Epidermal melanocyte (primary cell): Measurements from ENCODE around the gene COBL.
A peak's percentile ranks its signal among the peaks of the same experiment; 100 is the strongest.

Experiments
- DNase-seq: peaks from one replicate; pipeline ENCODE4 v3.0.0; 2011; ENCODE audit warnings: low spot score; ENCODE audit not compliant: insufficient read length

COBL gene

DNA sequence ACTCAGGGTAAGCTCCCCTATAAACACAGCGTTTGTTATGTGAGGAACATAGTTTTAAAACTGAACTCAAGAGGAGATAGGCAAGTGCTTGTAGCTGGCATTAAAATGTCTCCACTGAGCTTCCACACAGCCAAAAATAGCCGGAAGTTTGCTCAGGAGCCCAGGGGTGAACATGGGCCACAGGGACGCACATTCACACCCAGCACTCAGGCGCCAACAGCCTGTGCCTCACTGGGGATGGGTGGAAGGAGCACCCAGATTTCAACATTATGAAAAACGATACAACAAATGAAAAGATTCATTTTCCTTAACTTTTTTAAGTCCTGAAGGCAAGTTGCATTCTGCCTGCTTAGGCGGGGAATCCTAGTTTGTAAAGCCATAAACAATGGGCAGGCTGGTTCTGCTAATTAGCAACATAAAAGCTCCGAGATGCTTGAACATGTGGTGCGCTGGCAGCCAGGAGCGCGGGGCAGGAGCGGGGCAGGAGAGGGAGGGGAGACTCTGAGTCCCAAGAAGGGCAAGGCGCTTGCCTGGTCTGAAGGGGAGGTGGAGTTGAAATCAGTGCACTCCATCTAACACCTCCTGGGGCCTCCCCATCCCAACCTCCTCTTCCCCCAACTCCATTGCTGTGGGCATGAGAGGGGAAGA lies 235.9 kb downstream of the COBL start:
- DNase-seq: no peak

DNA sequence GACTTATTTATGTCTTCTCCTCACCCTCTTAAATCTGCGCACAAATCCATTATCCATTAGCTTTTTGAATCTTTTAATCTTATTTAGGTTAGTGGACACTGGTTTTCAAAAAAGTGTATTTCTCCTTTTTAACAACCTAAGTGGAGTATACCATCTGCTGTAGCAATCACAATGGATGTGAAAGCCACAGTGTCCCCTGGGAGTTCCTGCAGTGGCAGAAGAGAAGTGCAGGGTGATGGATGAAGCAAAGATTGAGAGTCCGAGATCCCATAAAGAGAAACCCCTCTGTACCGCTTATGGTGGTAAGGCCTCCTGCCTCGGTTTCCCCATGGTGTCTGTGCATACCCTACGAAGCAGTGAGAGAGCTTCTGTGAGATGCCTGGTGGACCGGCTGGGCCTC lies 236.4 kb downstream of the COBL start:
- no peak for DNase-seq

DNA sequence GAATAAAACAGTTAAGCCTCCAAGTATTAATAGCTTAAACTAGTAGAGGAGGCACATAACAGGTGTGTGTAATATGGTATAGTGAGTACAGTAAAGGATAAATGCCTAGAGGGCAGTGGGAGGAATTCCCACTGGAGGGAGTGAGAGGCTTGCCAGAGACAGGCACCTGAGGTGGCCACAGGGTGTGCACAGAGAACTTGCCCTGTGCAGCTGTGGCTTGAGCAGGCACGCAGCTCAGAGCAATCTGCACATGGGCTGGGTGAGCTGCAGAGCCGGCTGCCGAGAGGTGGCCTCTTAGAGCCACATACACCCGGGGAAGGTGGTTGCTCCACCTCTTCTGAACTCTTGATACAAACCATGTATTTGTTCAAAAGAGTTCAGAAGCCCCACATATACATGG lies 237.1 kb downstream of the COBL start:
- DNase-seq: no peak

DNA sequence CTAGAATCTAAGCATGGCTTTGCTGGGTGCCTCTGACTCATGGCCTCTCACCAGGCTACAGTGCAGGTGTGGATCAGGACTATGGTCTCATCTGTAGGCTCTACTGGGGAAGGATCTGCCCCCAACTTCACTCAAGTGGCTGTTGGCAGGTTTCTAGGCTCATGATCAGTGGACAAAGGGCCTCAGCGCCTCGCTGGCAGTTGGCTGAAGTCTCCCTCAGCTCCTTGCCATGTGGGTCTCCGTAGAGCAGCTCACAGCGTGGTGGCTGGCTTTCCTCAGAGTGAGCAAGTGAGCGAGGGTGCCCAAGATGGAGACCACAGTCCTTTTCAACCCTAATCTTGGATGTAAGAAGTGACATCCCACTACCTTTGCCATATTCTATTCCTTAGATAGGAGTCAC lies 238.0 kb downstream of the COBL start:
- DNase-seq: no peak

DNA sequence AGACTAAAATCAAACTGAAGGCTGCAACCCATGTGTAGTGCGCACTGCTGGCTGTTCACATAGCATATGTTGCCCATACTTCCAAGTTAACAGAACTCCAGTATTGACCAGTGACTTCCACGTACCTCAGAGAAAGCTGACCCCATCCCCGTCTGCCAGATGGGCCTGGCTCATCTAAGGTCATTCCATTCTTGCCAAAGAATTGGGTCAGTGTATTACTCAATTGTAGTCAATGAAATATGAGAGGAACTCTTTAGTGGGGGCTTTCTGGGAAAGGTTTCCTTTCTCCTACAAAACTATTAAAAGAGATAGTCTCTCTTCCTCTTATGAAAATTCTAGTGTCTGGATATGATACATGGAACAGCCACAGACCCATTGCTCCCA lies 238.6 kb downstream of the COBL start:
- no peak for DNase-seq

DNA sequence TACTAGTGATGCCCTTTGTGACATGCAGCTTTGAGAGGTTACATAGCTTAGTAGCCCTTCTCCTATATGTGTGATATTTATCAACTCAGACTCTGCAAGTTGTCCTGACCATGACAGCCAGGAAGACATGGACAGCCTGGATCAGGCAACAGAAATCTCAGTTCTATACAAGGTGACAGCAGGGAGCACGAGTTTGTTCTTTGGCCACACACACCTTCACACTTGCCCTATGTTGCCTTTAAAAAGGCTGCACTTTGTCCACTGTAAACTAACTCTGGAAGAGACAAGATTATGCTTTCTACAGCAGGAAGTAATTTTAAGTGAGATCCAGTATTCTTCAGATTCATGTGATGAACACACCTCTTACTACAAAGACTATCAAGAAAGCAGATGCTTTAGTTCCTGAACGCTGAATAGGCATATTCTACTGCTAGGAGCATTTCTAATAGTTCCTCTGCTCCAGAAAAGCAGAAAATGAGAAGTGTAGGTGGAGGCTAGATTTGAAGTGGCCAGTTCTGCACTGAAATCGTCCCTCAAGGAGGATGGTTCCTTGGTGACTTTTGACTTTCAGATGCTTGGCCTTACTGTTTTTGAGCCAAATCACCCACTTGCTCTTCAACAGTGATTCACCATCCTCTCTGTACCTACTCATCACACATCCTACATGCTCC lies 239.2 kb downstream of the COBL start:
- no peak for DNase-seq

DNA sequence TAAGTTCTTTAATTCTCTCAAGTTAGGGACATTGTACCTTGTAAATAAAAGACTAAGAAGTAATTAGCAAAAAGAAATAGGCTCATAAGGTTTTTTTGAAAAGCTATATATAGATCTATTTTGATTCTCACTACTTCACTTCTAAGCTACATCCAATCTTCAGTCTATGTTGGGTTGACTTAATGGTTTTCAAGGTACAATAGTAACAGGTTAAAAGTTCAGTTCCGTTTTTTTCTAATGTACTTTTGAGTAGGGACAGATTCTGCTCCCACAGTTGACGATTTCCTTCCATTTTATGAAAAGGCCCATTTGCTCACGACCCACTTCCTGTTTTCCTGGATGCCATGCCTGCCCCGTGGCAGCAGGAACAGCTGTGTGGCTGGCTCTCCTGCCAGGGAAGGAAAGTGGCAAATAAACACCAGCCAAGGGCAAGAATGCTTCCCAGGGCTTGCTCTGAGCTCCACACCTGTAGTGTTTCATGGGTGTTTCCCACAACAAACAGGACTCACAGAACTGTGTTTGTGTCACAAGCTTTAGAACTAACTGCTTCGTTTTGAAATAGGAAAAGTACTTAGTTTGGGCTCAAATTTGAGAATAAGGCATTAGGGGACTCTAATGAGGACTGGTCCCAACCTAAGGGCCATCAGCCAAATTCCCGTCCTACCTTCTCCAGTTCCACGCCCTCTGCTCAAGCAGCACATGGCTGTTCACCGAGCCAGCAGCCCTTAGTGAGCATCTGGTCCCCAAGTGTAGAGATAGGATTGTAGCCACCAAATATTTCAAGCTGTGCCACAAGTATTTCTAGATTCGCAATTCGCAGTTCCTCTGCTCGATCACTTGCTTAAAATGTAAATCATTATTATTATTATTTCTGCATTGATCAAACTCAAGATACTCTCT lies 240.7 kb downstream of the COBL start:
- DNase-seq: no peak

DNA sequence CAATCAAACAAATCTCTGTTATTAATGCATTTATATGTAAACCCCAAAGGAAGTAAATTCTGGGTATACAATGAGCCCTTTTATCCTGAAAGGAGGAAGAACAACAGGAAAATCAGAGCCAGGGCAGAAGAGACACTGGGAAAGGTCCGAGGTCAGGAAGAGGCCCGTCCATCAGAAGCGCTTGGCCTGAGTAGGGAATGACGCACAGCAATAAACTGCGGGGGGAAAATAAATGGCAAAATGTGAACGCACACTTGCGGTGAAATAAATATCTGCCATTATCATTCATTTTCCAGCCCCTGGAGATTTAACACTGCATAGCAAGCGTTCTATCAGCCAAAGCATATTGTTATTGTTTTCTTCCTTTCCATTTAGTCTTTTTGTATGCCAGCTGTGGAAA lies 243.4 kb downstream of the COBL start:
- no peak for DNase-seq

DNA sequence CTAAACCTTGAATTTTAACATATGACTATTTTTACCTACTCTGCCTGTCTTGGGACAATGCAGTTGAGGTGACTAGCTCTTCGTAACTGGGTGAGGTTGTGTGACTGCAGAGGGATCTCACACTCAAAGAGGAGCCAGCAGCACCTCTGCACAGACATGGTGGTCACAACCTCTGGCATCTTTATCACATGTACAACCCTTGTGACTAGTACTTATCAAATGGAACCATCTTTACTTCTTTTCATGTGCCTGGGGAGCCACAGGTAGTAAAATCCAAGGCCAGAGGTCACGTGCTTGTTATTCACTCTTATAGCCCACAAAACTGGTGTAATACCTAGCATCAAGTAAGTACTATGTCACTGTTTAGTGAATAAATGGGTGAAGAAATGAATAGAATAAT lies 244.3 kb downstream of the COBL start:
- no peak for DNase-seq

DNA sequence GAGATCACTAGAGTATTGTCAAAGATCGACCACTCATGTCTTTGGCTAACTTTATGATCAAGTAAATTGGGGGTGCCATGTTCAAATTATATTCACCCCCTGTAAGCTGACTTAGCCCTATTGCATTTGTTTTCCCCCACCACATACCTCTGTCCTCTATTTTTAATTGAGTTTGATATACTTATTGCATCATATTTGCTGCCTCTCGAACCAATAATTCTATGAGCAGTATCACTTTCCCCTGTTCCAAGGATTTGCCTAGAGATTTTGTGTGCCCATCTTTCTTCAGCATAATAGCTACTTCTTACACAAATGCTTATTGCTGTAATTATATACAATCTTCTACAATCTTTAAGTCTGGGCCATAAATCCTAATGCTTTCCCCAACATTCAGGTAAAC lies 245.2 kb downstream of the COBL start:
- DNase-seq: no peak

DNA sequence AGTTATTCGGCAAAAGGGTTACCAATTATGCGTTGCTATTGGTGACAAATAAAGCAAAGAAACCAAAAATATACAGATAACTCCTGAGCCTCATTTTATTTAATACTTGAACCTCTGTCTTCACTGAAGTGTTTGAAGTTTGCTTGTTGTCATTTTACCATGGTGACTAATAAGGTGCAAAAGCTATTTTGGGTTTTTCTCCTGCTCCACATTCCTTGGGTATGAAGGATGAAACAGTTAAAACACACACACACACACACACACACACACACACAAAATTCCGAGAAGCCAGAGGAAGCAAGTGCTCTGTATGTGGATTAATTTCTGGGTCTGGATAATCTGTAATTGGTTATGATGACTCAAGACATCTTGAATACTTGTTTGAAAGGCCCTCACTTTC lies 246.5 kb downstream of the COBL start:
- DNase-seq: no peak

DNA sequence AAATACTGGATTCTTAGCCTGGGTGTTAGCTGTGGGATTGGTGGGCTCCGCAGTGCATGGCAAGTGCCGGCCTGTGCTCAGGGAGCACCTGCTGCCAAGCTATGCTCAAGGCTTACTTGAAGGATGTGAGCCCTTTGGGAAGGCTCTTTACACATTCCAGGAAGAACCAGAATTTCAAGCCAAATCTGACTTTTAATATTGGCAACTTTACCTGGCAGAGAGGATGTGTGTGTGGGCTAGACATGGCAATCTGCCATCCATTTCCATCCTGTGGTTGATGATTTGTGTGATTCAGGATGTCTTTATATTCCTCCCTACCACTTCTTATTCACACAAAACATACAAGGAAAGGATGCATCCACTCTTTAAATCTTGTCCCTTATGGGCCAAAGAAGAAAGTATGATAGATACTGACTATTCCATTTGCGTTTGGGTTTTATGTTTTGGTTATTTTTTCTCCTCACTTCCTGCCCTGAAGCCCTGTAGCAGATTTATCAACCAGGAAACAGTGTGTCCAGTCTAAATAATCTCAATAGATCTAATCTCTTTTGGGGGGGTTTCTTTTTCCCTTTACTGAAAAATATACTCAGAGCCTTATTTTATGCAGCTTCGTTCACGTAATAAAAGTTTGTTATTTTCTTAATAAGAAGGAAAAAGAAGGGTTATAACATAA lies 247.1 kb downstream of the COBL start:
- DNase-seq: no peak

DNA sequence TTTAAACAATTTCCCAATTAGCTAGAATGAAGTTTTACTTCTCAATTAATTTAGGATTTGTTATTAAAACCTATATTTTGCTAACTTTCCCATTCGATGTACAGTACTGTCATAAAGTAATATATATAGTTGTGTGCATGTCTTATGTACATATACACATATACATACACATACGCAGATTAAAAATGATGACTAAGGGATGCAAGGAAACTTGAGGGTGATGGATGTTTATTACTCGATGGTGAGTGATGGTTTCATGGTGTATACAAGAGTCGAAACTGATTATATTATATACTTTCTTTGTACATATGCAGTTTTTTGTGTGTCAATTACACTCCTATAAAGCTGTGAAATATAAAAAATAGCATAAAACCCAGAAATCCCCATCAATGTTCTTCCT lies 248.2 kb downstream of the COBL start:
- no peak for DNase-seq

DNA sequence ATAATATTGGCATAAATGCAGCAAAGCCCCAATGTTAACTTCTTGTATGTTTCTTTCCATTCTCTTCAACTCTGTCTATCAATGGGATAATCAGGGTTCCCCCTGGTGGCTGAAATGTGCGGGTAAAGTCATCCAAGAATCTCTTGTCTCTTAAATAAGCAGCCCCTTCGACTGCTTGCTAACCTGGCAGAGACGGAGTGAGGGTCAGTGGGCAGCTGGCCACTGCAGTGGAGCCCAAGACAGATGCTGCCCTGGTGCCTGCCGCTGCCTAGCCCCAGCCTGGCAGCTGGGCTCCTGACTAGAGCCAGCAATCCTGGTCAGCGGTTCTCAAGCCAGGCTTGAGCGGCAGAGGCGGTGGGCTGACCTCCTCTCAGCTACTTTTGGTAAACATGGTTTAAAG lies 248.9 kb downstream of the COBL start:
- peak; percentile 48 for DNase-seq

DNA sequence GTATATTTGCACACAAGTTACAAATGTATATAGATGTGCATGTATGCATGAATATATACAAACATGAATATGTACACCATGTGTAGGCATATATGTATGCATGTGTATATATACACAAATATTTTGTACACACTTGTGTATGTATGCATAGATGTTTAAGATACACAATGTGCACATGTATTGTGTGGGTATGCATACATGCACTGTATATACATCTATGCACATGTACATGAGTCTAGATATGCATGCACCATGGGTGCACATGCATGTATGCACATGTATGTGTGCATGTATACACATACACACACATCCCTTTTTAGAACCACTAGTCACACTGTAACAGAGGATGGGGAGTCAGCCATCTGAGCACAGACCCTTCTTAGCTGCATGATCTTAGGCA lies 249.4 kb downstream of the COBL start:
- no peak for DNase-seq

DNA sequence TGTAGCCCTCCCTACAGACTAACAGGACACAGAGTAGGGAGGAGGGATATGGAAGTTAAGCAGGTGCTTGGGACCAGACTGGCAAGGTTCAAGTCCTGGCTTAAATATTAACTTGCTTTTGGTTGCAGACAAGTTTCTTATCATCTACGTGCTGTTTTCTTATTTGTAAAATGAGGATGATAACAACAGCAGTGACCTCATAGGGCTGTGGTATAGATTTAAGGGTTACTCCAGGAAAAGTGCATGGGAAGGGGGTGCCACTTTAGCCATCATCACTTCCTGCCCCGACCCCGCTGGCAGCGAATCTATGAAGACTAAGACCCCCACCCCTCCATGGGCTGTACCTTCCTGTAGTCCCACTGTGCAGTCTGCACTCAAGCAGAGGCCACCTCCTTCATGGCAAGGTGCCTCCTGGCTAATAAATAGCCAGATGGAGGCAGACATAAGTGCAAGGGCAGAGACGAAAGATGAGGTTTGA lies 250.2 kb downstream of the COBL start:
- no peak for DNase-seq

DNA sequence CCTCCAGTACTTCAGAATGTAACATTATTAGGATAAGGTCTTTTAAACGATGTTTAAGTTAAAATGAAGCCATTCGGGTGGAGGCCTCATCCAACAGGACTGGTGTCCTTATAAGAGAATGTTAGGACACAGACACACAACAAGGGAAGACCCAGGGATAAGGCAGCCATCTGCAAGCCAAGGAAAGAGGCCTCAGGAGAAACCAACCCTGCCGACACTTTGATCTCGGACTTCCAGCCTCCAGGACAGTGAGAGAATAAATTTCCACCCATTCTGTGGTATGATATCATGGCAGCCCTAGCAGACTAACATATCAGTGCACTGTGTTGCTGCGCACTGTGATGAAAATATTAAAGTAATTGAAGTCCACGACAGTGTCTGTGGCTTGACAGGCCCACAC lies 250.8 kb downstream of the COBL start:
- no peak for DNase-seq

DNA sequence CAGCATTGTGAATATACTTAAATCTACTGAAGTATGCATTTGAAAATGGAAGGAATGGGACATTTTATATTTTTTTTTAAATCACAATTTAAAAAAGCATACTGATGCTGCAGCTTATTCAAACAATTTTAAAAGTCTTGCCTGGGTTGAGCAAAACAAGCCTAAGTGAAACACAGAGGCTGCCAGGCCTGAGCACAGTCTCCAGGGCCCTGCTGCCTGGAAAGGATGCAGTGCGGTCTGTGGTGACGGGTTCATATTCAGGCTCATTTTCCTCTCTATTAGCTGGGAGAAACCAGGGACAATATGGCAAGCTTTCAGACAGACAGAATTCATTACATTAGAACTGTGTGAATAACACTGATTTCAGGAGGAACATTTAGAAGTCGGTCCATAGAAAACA lies 251.9 kb downstream of the COBL start:
- DNase-seq: no peak

DNA sequence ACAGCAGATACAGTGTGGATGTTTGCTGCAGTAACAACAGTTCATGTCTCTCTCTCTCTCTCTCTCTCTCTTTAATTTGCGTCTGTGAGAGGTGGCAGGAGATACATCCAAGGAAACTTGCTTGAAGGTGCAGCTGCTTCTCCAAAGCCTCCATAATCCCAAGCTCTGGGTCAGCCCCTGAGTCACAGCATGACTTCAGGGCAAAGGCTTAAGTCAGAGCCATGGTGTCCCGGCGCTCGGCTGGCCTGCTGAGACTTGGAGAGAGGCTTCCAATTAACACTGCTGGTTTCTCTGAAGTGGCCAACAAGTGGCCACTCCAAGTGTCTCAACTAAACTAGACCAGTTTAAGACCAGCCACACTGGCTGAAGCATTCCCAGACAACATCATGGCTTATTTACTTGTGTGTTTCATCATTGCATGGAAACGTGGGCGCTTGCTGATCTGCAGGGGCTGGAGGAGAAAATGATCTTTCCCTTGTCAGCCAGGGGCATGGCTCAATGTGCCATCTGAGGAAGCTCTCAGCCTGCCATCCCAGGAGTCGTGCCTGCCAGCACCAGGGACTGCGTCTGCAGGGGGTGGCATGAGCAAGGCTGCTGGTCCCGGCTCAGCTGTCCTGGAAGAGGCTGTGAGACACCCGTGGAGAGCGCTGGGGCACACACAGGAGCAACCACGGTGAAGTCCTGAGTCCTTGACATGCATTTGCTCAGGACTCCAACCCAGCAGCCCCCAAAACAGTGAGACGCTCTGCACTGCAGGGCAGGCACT lies 254.2 kb downstream of the COBL start:
- no peak for DNase-seq

DNA sequence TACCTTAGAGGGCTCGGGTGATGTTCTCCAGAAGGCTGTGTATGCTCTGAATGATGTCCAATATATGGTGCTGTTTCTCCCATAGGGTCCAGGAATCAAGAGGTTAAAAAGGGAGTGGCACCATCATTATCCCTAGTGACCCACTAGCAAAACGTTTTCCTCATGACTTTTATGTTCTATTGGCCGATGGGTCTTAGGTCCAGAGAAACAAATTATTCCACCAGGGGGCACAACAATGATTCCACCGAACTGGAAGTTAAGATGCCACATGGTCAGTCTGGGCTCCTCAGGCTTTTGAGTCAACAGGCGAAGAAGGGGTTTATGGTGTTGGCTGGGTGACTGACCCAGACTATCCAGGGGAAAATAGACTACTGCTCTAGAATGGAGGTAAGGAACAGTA lies 256.1 kb downstream of the COBL start:
- DNase-seq: no peak

DNA sequence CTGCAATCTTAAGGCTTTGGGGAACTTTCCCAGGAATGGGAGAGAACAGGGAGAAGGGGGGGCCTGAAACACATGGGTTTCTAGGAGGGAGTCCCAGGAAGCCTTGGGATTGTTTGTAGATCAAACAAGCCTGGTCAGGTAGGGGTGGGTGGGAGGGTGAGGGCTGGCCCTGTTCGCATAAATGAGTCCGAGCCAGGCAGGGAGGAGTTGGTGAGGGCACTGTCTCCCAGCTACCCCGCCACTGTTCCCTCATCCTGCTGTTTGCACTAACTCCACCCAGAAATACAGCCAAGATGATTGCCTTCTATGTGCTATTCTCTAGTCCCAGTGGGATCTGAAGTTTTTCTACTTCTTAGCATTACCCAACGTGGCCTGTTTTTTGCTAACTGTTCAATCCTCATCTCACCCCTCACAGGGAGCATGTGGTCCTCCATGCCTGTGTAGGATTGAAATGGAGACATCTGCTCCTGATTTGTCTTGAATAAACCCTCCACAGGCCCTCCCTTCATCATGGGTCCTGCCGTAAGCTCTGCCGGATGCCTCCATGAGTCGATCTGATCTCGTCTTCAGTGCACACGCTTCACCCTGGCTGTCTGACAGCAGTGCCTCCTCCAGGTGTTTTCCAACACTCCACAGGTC lies 257.0 kb downstream of the COBL start:
- DNase-seq: no peak
